Ascending aorta (tissue), 2 donors: Measurements from ENCODE around the gene TRIM2. TPM values are rescaled to one million over a fixed set of nuclear protein-coding genes. Genes with fewer than 3 reads are reported as not detected.
"Not testable (repeated sequence)": the region's sequence is repeated elsewhere in the genome, so short reads cannot be mapped to it uniquely, and the experiment has no call there.

Experiments
- DNase-seq, 2 donors: peaks; one replicate each; pipeline ENCODE4 v3.0.0-alpha.2; 2019; ENCODE audit warnings: low spot score in 2 of 2
- H3K27ac ChIP-seq, 2 donors: fragments of 200-600 bp; sonication (generic); one replicate each; pipeline ENCODE4 v1.5.1; 2016 to 2017; ENCODE audit warnings: mild to moderate bottlenecking in 1 of 2
- H3K27me3 ChIP-seq: fragments of 200-600 bp; sonication (generic); one replicate; pipeline ENCODE4 v1.5.1; 2017
- H3K36me3 ChIP-seq, 2 donors: fragments of 200-600 bp; sonication (generic); one replicate each; pipeline ENCODE4 v1.5.1; 2016
- H3K4me1 ChIP-seq, 2 donors: fragments of 200-600 bp; sonication (generic); one replicate each; pipeline ENCODE4 v1.5.1; 2016 to 2017; ENCODE audit warnings: mild to moderate bottlenecking in 1 of 2
- H3K4me3 ChIP-seq, 2 donors: fragments of 200-600 bp; sonication (generic); one replicate each; pipeline ENCODE4 v1.5.1; 2016 to 2017; ENCODE audit warnings: mild to moderate bottlenecking in 1 of 2
- H3K9me3 ChIP-seq, 2 donors: fragments of 200-600 bp; sonication (generic); one replicate each; pipeline ENCODE4 v1.5.1; 2016
- intact Hi-C: fragments of 100-400 bp; cut with DNase I; formaldehyde crosslinking; loops from one replicate; pipeline ENCODE4 v1.15.1; 2023
- total RNA-seq: library from RNA; depleted of rRNA; stranded (reverse); fragments of >200 nt; gene quantifications from one replicate; pipeline ENCODE4 v1.1.0, GENCODE V29; 2016
- TF ChIP-seq, protein P1 (sequence below), 3 experiments: fragments of 200-600 bp in 2 of 3; fragments of 450-650 bp in 1 of 3; sonication (generic) in 2 of 3; IDR thresholded peaks; one replicate each; pipeline ENCODE4 v1.5.1; 2016 to 2019; ENCODE audit warnings: antibody characterized with exemption in 3 of 3, mild to moderate bottlenecking in 1 of 3, moderate library complexity in 1 of 3

The TRIM2 gene
- total RNA-seq, 1 donor from 2014 or later, result 33.3 TPM

DNA sequence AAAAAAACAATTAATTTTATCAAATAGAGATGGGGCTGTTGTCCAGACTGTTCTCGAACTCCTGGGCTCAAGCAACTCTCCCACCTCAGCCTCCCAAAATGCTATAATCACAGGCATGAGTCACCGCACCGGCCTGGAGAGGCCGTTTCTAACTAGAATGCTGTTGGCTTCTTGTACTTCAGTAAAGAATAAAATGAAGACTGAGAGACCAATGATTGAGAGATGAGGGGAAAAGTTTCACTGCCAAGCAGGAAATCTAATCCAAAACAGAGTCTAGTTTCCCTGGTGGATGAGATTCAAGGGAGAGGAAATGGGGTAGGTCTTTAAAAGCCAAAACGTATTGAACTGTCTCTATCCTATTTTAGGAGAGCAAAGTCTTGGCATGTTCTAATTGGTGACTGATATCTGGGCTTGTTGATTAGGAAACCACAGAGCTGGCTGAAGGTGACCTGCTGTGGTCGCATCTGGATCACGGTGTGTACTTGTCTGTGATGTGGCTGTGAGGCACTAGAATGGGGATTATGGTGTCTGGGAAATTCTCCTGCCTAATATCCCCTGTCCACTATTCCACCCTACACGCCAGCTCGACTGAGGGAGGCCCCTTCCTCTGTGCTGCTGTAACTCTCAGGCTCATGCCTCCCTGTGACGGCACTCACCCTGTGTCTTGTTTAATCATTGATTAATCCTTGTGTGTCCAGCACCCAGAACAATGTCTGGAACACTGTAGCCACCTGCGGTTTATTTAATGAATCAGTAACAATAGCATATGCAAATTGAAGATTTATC, 15.0 kb upstream of the TRIM2 start:
- Histone ChIP-seq H3K9me3 (no peaks in the 10 kb centered on the region), H3K4me3 (no peak overlapping the region), H3K4me1 (no peaks in the 10 kb centered on the region), H3K27me3 (no peaks in the 10 kb centered on the region), H3K36me3 (no peaks in the 10 kb centered on the region), H3K27ac (no peak overlapping the region)
- DNase-seq, result peak in 1 of 2 donors; percentile 30
- TF ChIP-seq, protein P1, sequence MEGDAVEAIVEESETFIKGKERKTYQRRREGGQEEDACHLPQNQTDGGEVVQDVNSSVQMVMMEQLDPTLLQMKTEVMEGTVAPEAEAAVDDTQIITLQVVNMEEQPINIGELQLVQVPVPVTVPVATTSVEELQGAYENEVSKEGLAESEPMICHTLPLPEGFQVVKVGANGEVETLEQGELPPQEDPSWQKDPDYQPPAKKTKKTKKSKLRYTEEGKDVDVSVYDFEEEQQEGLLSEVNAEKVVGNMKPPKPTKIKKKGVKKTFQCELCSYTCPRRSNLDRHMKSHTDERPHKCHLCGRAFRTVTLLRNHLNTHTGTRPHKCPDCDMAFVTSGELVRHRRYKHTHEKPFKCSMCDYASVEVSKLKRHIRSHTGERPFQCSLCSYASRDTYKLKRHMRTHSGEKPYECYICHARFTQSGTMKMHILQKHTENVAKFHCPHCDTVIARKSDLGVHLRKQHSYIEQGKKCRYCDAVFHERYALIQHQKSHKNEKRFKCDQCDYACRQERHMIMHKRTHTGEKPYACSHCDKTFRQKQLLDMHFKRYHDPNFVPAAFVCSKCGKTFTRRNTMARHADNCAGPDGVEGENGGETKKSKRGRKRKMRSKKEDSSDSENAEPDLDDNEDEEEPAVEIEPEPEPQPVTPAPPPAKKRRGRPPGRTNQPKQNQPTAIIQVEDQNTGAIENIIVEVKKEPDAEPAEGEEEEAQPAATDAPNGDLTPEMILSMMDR (IDR thresholded peaks at IDR 0.05), result no peak
- intact Hi-C loops, result no loop called here

DNA sequence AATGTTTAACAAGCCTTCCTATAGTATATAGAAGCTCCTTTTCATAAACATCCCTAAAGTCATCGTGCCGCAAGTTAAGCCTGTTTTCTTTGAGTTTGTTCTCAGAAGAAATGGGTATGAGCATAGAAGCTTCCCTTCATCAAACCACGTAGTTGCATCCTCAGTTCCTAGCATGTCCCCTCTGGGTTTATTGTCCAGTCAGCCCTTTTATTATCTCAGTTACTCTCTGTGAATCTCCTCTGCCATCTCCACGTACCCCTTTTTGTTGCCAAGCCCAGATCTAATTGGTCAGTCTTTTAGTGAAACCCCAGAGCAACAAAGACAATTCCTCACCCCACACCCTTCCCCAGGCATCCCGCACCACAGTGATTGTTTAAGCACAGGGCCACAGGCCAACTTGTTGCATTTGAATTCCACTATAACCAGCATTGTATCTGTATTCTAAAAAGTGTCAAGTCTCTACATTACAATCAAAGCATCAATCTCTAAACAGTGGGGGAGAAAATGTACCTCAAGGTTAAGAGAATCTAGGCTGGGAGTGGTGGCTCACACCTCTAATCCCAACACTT, 12.4 kb upstream of the TRIM2 start:
- TF ChIP-seq, protein P1 (IDR thresholded peaks at IDR 0.05), result no peak
- no peaks in the 10 kb centered on the region for H3K36me3 ChIP-seq
- no peak for DNase-seq
- no peak overlapping the region for H3K4me3 ChIP-seq
- H3K27me3 ChIP-seq, result no peaks in the 10 kb centered on the region
- intact Hi-C loops, result no loop called here
- H3K27ac ChIP-seq, result no peak overlapping the region
- H3K4me1 ChIP-seq, result no peaks in the 10 kb centered on the region
- no peaks in the 10 kb centered on the region for H3K9me3 ChIP-seq

DNA sequence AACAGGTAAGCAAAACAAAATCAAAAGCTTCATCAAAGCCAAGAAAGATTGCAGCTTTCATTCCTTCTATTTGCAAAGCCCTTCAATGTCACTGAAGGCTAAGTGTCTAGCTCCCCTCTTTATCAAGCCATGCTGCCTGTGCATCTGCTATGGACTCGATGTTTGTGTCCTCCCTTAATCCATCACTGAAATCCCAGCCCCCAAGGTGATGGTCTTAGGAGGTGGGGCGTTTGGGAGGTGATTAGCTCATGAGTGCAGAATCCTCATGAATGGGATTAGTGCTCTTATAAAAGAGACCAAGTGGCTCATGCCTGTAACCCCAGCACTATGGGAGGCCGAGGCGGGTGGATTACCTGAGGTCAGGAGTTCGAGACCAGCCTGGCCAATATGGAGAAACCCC, 6.9 kb upstream of the TRIM2 start:
- Histone ChIP-seq H3K9me3 (no peaks in the 10 kb centered on the region), H3K36me3 (no peaks in the 10 kb centered on the region), H3K4me1 (no peaks in the 10 kb centered on the region), H3K27ac (no peak overlapping the region), H3K4me3 (no peak overlapping the region), H3K27me3 (no peaks in the 10 kb centered on the region)
- TF ChIP-seq, protein P1 (IDR thresholded peaks at IDR 0.05), result no peak
- no peak for DNase-seq
- intact Hi-C loops, result no loop called here

DNA sequence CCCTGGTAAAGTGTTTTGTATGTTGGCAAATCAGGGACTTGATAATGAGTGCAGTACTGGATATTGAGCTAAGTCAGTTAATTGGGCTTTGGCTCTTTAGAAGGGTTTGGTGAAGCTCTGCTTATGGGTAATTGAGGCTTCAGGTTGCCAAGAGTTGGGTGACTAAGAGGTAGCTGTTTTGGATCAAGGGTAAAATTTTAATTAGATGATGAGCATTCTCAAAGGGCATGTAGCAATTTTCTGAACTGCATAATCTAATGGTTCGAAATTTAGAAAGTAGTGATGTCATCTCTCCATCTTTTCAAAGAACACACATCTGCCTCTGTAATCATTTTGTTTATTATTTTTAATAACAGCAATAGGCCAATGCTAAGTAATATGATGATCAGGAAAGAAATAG, 5.5 kb upstream of the TRIM2 start:
- Histone ChIP-seq H3K9me3 (no peaks in the 10 kb centered on the region), H3K27me3 (no peaks in the 10 kb centered on the region), H3K36me3 (no peaks in the 10 kb centered on the region), H3K4me1 (no peaks in the 10 kb centered on the region), H3K4me3 (no peak overlapping the region), H3K27ac (no peak overlapping the region)
- TF ChIP-seq, protein P1 (IDR thresholded peaks at IDR 0.05), result no peak
- DNase-seq, result no peak
- intact Hi-C loops, result no loop called here

DNA sequence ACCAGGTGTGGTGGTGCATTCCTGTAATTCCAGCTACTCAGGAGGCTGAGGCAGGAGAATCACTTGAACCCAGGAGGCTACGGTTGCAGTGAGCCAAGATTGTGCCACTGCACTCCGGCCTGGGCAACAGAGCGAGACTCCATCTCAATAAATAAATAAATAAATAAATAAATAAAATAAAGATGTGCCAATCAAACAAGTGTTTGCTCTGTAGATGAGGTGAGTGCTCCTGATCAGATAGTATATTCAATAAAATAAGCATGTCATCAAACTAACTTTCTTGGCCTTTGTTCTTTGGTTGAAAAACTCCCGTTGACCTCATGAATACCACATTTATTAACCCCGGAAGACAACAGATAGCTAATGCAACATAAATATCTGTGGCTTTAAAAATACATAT, 497 bp upstream of the TRIM2 start:
- H3K4me3 ChIP-seq, intact Hi-C loops, H3K27me3 ChIP-seq, H3K36me3 ChIP-seq, H3K9me3 ChIP-seq, H3K4me1 ChIP-seq, DNase-seq, H3K27ac ChIP-seq: not testable (repeated sequence)
